Measurements from ENCODE around the gene GP1BB. TPM values are rescaled to one million over a fixed set of nuclear protein-coding genes. Genes with fewer than 3 reads are reported as not detected.

The GP1BB gene
- total and polyA plus RNA-seq, 2 experiments from 2014 or later, result 80.9 to 89.4 TPM

DNA sequence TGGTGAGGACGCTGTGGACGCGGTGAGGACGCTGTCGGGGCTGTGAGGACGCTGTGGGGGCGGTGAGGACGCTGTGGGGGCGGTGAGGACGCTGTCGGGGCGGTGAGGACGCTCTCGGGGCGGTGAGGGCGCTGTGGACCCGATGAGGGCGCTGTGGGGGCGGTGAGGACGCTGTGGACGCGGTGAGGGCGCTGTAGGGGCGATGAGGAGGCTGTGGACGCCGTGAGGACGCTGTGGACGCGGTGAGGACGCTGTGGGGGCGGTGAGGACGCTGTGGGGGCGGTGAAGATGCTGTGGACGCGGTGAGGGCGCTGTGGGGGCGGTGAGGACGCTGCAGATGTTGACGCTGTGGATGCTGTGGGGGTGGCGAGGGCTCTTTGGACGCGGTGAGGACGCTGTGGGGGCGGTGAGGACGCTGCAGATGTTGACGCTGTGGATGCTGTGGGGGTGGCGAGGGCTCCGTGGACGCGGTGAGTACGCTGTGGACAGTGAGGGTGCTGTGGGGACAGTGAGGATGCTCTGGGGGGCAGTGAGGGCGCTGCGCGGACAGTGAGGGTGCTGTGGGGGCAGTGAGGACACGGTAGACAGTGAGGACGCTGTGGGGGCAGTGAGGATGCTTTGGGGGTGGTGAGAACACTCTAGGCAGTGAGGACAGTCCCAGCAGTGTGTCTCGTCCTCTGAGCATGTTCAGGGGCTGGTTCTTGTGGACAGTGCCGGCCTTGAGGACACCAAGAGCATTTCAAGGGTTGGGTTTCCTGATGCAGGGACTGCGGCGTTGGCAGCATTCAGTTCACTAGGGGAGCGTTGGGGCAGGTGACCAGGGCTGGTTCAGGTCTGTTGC, 4.2 kb downstream of the GP1BB start:
- peaks cover 67% of the 10 kb centered on the region for H3K27me3 ChIP-seq
- TF ChIP-seq, protein P1, sequence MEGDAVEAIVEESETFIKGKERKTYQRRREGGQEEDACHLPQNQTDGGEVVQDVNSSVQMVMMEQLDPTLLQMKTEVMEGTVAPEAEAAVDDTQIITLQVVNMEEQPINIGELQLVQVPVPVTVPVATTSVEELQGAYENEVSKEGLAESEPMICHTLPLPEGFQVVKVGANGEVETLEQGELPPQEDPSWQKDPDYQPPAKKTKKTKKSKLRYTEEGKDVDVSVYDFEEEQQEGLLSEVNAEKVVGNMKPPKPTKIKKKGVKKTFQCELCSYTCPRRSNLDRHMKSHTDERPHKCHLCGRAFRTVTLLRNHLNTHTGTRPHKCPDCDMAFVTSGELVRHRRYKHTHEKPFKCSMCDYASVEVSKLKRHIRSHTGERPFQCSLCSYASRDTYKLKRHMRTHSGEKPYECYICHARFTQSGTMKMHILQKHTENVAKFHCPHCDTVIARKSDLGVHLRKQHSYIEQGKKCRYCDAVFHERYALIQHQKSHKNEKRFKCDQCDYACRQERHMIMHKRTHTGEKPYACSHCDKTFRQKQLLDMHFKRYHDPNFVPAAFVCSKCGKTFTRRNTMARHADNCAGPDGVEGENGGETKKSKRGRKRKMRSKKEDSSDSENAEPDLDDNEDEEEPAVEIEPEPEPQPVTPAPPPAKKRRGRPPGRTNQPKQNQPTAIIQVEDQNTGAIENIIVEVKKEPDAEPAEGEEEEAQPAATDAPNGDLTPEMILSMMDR (IDR thresholded peaks at IDR 0.05; ENCODE audit: low read depth, low read length), result no peak

DNA sequence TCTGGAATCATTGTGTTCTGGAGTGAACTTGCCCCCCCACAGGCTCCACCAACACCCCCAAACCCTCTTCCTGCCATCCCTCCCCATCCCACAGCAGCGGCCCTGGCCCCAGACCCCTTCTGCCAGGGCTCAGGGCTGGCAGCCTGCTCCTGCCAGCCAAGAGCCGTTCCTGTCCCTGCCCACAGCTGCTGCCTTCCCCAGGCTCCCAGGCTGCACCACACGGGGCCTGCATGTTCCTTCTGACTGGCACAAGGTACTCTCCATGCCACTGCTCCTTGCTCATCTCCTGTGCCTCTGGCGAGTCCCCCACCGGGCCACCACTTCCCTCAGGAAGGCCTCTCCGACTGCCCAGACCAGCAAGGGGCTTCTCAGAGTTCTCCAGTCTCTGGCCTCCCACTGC, 4.9 kb downstream of the GP1BB start:
- no peak for DNase-seq (ENCODE audit: low read depth in 1 of 2, low spot score in 1 of 2)
- Histone ChIP-seq H3K4me3 (no peak overlapping the region), H3K27me3 (peaks cover 66% of the 10 kb centered on the region), H3K9me3 (ENCODE audit: low read depth) (no peaks in the 10 kb centered on the region), H3K27ac (no peak overlapping the region), H3K4me1 (ENCODE audit: low read depth) (peaks cover 4% of the 10 kb centered on the region), H3K36me3 (no peaks in the 10 kb centered on the region)
- TF ChIP-seq, protein P1 (IDR thresholded peaks at IDR 0.05; ENCODE audit: low read depth, low read length), result no peak

More for the DNA sequence above, 4.2 kb downstream of the GP1BB start:
- Histone ChIP-seq H3K9me3 (ENCODE audit: low read depth) (no peaks in the 10 kb centered on the region), H3K27ac (no peak overlapping the region), H3K4me1 (ENCODE audit: low read depth) (peaks cover 11% of the 10 kb centered on the region), H3K36me3 (no peaks in the 10 kb centered on the region), H3K4me3 (no peak overlapping the region)
- DNase-seq (ENCODE audit: low read depth in 1 of 2, low spot score in 1 of 2), result no peak

DNA sequence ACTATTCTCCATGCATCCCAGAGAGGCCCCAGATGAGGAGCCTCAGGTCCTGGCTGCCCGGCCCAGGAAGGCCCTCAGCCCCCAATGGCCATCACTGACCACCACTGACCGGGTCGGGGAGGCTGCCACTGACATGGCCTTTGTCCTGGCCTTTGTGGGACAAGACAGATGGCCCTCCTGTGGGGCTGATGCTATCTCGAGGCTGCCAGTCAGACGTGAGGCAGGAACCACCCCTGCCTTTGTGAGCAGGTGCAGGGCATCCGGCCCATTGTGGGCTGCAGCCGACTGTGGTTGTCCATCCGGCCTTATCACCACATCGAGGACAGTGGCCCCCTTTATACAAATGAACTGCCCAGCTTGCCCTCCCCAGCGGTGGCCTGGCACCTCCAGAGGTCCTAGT, 5.5 kb downstream of the GP1BB start:
- Histone ChIP-seq H3K27me3 (peaks cover 63% of the 10 kb centered on the region), H3K4me1 (ENCODE audit: low read depth) (no peaks in the 10 kb centered on the region), H3K9me3 (ENCODE audit: low read depth) (no peaks in the 10 kb centered on the region), H3K27ac (no peak overlapping the region), H3K4me3 (no peak overlapping the region), H3K36me3 (no peaks in the 10 kb centered on the region)
- DNase-seq (ENCODE audit: low read depth in 1 of 2, low spot score in 1 of 2), result no peak
- TF ChIP-seq, protein P1 (IDR thresholded peaks at IDR 0.05; ENCODE audit: low read depth, low read length), result no peak

DNA sequence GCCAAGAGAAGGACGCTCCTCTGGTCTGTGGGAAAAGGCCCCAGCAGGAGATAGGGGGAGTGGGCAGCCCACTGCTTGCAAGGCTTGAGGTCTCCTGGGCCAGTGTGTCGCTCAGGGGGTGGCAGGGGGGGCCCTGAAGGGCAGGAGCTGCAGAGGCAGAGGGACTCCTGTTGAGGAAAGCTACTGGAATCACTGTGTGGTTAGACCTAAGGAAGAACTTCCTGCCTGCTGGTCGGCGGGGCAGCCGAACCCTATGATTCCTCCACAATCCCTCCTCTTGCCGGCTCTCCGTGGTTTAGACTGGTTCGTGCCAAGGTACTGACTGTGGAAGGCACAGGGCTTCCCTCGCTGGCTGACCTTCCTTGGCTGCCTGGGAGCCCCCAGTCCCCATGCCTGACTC, 6.2 kb downstream of the GP1BB start:
- no peak for DNase-seq (ENCODE audit: low read depth in 1 of 2, low spot score in 1 of 2)
- TF ChIP-seq, protein P1 (IDR thresholded peaks at IDR 0.05; ENCODE audit: low read depth, low read length), result no peak
- Histone ChIP-seq H3K27ac (no peak overlapping the region), H3K9me3 (ENCODE audit: low read depth) (no peaks in the 10 kb centered on the region), H3K27me3 (peaks cover 58% of the 10 kb centered on the region), H3K4me3 (no peak overlapping the region), H3K4me1 (ENCODE audit: low read depth) (no peaks in the 10 kb centered on the region), H3K36me3 (no peaks in the 10 kb centered on the region)

DNA sequence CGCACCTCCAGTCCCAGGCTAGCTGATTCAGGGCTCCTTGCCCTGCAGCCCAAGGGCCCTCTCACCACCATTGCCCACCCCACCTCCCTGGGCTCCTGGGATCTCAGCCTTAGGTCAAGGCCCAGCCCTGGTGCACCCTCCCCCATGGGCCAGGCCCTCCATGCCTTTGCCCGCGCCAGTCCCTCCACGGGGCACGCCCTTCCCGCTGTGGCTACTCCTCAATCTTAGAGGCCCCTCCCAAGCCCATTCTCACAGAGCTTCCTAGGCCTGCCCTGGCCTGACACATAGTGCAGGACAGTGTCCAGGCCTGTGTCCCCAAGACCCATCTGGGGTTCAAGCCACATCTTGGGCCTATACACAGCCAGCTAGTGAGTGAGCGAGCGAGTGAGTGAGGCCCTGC, 6.9 kb downstream of the GP1BB start:
- Histone ChIP-seq H3K4me1 (ENCODE audit: low read depth) (no peaks in the 10 kb centered on the region), H3K27me3 (peaks cover 52% of the 10 kb centered on the region), H3K9me3 (ENCODE audit: low read depth) (no peaks in the 10 kb centered on the region), H3K27ac (no peak overlapping the region), H3K36me3 (no peaks in the 10 kb centered on the region), H3K4me3 (no peak overlapping the region)
- no peak for DNase-seq (ENCODE audit: low read depth in 1 of 2, low spot score in 1 of 2)
- TF ChIP-seq, protein P1 (IDR thresholded peaks at IDR 0.05; ENCODE audit: low read depth, low read length), result no peak
